Measurements from ENCODE around the gene POLR2I.
"Not testable (repeated sequence)": the region's sequence is repeated elsewhere in the genome, so short reads cannot be mapped to it uniquely, and the experiment has no call there.

The POLR2I gene

GRCh38 chr19:36100476-36100875 is 14.2 kb downstream of the POLR2I start:
- peak; percentile 6 for DNase-seq (ENCODE audit: low spot score)

- no peak for DNase-seq (ENCODE audit: low spot score)
Measured at GRCh38 chr19:36099166-36099785, 15.4 kb downstream of the POLR2I start.

- DNase-seq (ENCODE audit: low spot score), result no peak
Measured at GRCh38 chr19:36097036-36097435, 17.6 kb downstream of the POLR2I start.

GRCh38 chr19:36093687-36094086 is 21.0 kb downstream of the POLR2I start:
- DNase-seq (ENCODE audit: low spot score), result no peak

GRCh38 chr19:36093146-36093662 is 21.5 kb downstream of the POLR2I start:
- DNase-seq (ENCODE audit: low spot score), result no peak

GRCh38 chr19:36092566-36092965 is 22.1 kb downstream of the POLR2I start:
- no peak for DNase-seq (ENCODE audit: low spot score)

GRCh38 chr19:36090910-36091695 is 23.6 kb downstream of the POLR2I start:
- DNase-seq (ENCODE audit: low spot score), result no peak

- no peak for DNase-seq (ENCODE audit: low spot score)
Measured at GRCh38 chr19:36089847-36090246, 24.8 kb downstream of the POLR2I start.

GRCh38 chr19:36086326-36086725 is 28.3 kb downstream of the POLR2I start:
- no peak for DNase-seq (ENCODE audit: low spot score)

GRCh38 chr19:36084231-36085009 is 30.3 kb downstream of the POLR2I start:
- no peak for DNase-seq (ENCODE audit: low spot score)

- DNase-seq (ENCODE audit: low spot score), result no peak
Measured at GRCh38 chr19:36082916-36083315, 31.8 kb downstream of the POLR2I start.

GRCh38 chr19:36081894-36082293 is 32.8 kb downstream of the POLR2I start:
- DNase-seq (ENCODE audit: low spot score), result no peak

- DNase-seq (ENCODE audit: low spot score), result no peak
Measured at GRCh38 chr19:36081385-36081784, 33.3 kb downstream of the POLR2I start.

- DNase-seq (ENCODE audit: low spot score), result no peak
Measured at GRCh38 chr19:36079389-36079945, 35.2 kb downstream of the POLR2I start.

GRCh38 chr19:36073121-36073876 is 41.4 kb downstream of the POLR2I start:
- DNase-seq (ENCODE audit: low spot score), result no peak

- no peak for DNase-seq (ENCODE audit: low spot score)
Measured at GRCh38 chr19:36072081-36072480, 42.6 kb downstream of the POLR2I start.

- not testable (repeated sequence) for DNase-seq (ENCODE audit: low spot score)
Measured at GRCh38 chr19:36068810-36069499, 45.7 kb downstream of the POLR2I start.

- DNase-seq (ENCODE audit: low spot score), result no peak
Measured at GRCh38 chr19:36067681-36068080, 47.0 kb downstream of the POLR2I start.

GRCh38 chr19:36064826-36065225 is 49.8 kb downstream of the POLR2I start:
- no peak for DNase-seq (ENCODE audit: low spot score)
